ENCODE data around the gene FAM20C.
"Not testable (repeated sequence)": the region's sequence is repeated elsewhere in the genome, so short reads cannot be mapped to it uniquely, and the experiment has no call there.

The FAM20C gene

DNA sequence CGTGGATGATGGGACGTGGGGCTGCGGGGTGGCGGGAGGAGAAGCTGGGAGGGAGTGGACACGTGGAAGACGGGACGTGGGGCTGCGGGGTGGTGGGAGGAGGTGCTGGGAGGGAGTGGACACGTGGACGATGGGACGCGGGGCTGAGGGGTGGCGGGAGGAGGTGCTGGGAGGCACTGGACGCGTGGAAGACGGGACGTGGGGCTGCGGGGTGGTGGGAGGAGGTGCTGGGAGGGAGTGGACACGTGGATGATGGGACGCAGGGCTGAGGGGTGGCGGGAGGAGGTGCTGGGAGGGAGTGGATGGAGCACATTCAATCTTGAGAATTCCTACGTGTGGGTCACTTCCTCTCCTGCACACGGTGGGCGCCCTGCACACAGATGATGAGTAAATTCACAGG, 104.8 kb downstream of the FAM20C start:
- DNase-seq, result not testable (repeated sequence)

DNA sequence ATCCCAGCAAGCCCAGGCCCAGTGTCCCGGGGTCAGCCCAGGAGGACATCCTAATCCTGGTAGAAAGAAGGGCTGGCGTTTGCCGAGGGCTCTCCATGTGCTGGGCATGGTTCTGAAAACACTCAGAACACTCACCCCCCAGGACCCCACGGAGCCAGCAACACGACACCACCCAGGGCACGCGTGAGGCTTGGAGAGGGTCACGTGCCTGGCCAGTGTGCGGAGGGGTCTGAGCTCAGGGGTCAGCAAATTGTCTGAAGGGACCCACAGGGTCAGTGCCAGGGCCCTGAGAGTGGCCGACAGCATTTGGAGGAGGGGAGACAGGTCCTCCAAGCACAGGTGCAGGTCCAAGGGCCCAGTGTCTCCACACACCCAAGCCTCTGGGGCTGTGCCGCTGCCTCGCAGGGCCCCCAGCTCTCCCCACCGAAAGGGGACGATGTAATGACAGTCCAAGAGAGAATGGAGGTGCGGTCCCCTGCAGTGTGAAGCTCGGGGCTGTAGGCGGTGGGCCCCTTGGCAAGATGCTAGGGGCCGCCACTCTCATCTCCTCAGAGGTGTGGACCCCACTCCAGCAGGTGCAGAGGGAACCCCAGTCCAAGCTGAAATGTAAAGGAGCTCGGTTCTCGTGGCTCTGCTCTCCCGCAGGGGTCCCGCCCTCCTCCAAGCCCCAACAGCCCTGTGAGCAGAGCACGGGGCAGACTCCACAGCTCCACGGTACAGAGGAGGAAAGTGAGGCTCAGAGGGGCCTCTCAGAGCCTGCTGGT, 105.4 kb downstream of the FAM20C start:
- no peak for DNase-seq

DNA sequence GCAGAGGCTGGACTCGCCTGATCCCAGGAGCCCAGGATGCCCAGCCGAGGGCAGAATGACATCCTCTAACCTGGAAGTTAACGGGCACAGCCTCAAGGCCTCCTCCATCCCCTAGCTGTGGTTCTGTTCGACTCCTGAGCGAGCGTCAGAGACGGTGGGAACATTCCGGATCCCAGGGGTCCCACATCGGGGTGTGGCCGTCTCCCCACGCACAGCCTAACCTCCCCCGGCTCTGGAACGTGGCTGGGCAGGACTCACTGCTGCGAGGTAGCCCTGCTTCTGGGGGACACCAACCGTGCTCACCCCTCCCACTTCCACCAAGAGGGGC, 106.0 kb downstream of the FAM20C start:
- DNase-seq, result no peak

DNA sequence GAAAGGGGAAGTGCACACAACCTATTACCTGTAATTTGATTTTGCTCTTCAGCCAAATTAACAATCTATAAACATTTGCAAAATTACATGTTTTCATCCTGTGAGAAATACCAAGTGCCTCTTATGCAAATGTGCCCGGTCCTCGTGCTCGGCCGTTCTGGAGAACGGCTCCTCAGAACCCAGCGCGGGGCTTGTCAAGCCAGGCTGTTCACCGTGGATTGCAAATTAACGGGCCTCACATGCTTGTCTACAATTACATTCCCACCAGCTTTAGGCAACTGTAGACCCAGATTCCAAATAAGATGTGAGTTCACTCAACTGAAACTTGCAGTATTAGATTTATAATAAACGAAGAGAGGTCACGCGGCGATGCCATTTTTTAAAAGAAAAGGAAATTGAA, 106.4 kb downstream of the FAM20C start:
- DNase-seq, result no peak

DNA sequence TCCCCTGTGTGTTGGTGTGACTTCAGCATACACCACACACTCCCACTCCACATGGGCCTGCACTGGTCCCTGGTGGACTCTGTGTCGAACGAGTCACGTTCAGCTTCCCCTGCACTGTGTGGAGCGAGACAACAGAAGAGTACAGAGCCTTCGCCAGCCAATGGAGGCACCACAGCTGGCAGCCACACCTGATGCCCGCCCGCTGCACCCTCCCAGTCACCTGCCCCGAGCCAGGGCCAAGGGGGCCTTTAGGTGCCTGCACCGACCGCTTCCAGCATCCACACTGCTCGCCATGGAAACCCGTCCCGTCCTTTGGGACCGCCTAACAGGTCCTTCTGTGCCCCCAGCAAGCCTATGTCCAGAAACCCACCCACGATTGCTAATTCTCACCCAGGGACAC, 106.8 kb downstream of the FAM20C start:
- DNase-seq, result no peak

DNA sequence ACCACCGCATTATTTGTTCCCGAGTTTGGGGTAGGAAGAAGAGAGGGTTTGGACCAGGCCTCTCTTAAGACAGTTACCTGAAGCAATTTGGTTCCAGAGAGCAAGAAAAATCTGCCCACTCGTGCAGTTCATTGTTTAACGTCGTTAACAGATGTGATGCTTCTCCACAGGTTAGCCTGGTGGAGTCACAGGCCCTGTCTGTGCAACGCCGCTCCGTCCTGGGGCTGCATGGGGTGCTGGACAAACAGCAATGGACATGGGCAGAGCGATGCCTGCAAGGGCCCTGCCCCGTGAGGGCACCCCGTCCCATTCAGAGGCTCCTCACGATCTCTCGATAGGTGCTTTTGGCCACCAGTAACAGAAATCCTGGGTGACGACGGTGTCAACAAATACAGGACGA, 107.3 kb downstream of the FAM20C start:
- DNase-seq, result no peak

DNA sequence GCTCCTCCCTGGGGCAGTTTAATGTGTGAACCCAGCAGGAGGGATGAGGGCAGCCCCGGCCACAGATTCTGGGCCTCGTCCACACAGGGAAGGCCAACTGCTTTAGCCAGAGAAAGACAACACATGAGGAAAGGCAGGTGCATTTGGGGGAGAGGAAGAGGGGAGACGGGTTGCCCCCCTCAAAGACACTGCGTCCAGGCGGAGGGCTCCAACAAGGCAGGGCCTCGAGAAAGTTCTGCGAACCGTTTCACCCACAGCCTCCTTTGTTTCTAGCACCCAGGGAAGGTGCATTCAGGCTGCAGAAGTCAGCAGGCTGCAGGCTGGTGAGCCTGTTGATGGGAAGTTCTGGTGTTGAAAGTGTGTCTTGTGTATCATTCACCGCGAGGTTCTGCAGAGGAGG, 107.7 kb downstream of the FAM20C start:
- DNase-seq, result no peak

DNA sequence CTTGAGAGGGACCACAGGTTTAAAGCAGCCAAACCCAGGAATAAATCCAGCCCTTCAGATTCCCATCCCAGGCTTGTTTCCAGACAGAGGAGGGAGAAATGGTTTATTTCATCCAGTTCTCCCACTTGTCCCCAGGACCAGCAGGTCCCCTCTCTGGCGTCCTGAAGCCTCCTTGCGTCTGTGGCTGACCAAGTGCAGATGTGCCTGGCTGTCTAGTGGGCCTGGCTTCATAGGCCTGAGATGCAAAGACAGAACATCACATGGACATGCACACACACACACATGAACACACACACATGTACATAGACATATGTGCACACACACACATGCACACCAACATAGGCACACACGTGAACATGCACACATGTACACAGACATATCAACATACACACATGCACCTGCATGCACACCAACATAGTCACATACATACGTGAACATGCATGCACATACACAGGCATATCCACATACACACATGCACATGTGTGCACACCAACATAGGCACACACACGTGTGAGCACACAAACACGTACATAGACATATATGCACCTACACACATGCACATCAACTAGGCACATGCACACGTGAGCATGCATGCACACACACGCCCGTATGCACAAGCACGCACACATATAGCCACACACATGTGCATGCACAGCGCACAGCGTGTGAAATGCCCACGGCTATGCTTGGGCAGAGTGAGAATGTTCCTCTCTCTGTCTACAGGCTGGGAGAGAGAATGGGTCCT, 108.3 kb downstream of the FAM20C start:
- DNase-seq, result no peak

DNA sequence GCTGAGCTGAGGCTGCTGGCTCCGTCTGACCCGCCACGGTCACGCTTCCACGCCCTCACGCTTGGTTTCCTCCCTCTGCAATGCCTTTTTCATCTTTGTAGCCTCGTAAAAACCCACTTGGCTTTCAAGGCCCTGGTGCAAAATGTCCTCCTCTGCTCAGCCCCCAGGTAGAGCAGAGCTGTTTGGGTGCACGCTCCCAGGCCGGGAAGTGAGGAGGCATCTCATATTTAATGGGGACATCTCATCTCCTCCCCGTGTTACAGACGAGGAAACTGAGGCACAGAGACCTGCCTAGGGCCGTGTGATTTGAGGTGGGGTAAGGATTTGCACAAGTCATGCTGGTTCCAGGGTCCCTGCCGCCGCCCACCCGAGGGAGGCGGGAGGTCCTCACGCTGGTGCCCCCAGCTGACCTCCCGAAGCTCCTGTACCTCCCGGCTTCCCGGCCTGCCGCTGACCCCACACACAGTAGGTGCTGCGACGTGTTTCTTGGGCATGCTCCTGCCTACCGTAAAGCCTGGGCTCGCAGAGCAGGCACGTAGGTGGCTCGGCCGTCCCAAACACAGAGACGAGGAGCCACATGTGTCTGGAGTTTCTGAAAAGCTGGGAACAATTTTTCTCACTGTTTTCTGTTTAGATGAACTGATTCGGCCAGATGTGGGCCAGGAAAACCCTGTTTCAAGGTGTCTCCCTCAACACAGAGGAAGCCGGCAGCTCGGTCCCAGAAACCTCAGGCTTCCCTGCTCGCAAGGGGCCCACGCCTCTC, 109.1 kb downstream of the FAM20C start:
- DNase-seq, result no peak

DNA sequence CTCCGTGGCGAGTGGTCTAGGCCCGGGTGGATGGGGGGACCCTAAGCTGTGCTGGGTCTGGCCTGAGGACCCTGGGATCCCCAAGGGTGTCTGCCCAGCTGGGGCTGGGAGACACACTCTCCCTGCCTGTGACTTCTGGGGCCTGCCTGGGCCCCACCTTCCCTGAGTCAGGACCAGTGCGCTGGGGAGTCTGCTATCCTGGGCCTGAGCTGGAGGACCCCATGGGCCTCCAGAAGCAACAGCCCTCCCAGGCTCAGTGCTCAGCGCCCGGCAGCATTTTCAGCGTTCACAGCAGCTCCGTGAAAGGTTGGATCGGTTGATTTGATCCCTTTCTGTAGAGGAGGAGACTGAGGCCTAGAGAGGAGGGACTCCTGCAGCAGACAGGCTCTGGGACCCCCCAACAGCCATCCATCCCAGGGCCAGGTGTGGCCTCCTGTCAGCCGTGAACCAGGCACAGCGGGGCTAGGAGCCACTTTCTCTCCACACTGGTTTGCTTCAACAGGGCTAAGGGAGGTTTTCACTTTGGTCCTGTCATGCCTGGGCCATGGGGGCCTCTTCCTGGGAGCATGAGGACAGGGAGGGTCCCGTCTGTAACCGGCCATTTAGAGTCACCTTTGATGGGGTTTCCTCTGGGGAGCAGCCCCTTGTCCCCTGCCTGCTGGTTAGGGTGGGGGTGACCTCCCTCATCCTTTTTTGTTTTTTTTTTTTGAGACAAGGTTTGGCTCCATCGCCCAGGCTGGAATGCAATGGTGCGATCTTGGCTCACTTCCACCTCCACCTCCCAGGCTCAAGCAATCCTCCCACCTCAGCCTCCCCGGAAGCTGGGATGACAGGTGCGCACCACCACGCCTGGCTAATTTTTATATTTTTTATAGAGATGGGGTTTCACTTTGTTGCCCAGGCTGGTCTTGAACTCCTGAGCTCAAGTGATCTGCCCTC, 110.0 kb downstream of the FAM20C start:
- no peak for DNase-seq

DNA sequence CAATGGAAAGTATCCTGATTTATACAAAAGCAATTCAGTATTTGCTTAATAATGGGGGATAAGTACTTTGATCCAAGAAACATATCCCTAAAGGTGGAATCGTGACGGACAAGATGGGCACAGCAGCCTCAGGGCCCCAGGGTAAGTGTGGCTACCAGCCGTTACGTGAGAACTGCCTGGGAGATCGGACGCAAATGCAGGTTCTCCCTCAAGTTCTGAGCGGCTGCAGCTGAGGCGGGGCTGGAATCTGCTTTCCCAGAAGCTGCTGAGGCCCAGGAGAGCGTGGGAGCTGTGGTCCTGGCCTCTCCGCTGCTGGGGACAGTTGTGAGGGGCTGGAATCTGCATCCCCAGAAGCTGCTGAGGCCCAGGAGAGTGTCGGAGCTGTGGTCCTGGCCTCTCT, 111.1 kb downstream of the FAM20C start:
- DNase-seq, result no peak

DNA sequence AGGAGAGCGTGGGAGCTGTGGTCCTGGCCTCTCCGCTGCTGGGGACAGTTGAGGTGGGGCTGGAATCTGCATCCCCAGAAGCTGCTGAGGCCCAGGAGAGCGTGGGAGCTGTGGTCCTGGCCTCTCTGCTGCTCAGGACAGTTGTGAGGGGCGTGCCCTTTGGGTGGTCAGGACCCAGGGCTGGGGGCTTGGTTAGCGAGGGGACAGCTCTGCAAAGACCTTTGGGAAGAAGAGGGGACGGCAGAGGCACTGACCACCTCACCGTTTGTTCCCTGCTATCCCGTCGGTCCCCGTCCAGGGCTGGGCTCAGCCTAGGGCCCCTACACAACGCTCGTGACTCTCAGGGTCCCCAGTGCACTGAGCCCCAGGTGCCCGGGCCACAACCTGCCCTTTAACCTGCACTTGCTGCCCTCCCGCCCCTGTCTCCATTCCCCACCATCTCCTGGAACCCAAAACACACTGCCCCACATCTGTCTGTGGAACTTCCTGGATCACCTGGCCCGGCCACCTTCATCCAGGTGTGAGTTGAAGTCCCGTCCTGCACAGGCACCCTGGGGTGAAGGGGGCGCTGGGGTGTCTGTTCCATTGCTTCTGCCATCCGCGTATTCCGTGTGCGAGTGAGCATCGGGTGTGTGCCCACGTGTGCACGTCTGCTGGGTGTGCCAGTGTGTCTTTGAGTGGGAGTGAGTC, 111.7 kb downstream of the FAM20C start:
- DNase-seq, result no peak

DNA sequence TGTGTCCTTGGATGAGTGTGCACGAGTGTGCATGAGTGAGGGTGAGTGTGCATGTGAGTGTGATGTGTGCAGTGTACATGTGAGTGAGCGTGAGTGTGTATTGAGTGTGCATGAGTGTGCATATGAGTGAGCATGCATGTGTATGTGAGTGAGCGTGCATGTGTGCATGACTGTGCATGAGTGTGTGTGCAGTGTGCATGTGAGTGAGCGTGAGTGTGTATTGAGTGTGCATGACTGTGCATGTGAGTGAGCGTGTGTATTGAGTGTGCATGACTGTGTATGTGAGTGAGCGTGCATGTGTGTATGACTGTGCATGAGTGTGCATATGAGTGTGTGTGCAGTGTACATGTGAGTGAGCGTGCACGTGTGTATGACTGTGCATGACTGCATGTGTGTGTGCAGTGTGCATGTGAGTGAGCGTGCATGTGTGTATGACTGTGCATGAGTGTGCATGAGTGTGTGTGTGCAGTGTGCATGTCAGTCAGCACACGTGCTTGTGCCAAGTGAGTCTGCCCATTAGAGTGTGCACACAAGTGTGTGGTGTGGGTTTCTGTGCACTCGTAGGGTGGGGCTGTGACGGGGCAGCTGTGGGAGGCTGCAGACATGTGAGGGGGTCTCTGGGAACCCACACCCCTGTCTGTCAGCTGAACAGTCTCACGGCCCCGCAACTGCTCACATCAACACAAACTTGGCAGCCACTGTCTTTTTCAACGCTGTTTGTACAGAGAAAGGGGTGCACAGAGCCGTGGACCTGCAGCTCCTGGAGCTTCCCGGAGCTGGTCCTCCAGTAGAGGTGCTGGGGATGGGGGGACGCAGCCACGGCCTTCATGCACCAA, 112.4 kb downstream of the FAM20C start:
- no peak for DNase-seq

DNA sequence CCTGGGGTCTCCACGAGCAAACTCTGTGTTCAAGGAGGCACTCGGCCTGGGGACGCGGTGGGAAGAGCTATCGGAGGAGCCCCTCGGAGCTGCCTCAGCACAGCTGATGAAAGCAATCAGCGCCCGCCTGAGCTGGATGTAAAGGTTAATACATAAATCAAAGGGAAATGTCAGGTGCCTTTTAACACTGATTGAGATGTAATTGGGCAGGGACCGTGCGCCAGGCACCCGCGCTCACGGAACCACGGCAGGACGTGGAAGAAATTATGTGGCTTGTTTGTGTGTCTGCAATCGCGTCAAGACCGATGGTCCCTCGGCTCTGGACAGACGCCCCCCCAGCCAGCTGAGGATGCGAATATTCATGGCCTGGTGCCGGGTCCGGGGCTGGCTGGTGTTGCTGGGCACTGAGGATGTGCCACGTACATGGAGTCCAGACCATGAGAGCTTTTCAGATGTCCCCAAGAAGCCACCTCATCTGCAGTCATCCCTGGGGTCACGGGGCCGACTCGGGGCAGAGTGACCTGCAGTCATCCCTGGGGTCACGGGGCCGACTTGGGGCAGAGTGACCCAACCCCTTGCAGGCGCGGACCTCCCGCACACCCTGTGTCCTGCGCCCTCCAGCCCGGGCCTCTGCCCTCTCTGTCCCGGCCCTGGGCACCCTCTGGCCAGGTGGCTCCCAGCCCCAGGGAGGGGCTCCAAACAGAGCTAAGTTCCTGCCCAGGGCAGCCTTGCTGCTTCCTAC, 113.2 kb downstream of the FAM20C start:
- DNase-seq, result no peak

DNA sequence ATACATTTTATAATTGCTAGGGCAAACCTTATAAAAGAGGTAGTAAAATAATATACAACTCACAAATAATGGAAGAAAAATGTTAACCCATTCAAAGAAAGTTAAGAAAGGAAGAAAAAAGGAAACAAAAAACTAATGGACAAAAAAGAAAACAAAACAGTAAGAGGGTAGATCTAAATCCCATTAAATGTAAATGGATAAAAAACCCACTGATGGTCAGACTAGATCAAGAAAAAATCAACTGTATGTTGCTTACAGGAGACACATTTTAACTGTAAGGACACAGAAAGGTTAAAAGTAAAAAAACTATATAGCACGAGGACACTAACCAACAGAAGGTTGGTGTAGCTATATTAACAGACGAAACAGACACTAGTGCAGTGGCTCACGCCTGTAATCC, 115.6 kb downstream of the FAM20C start:
- no peak for DNase-seq

DNA sequence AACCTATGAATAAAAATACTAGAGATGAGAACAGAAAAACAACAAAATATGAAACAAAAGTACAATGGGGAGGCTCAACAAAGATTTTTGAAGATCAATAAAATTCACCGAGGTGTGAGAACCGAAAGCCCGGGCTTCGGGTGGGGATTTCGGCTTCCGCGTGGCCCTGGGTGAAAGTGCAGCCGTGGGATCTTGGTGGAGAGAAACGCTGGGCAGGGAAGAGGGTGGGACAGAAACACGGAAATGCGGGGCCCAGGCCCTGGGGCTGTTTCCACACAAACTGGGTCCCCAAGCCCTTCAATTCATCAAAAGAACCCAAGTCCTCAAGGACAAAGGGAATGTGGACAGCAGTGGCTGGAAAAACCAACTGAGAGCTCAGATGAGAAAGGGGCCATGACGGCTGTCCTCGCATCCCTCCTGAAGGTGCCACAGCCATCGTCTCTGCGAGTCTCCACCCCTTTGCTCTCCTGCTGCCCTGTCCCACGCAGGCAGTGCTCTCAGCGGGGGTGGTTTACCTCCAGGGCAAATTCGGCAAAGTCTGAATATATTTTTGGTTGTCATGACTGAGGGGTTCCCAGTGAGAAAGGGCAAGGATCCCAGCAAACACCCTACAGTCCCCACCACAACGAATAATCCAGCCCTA, 117.3 kb downstream of the FAM20C start:
- DNase-seq, result no peak
